HepG2 (cell line): ENCODE data around the gene TMEM198. TPM values are rescaled to one million over a fixed set of nuclear protein-coding genes. Genes with fewer than 3 reads are reported as not detected.

Experiments used
- ADNP ChIP-seq: sonication (generic); formaldehyde crosslinking; IDR thresholded peaks from 2 replicates; pipeline ENCODE4 v1.4.0; 2020; ENCODE audit warnings: missing genetic modification reagents
- CCAR2 ChIP-seq: fragments of 200-400 bp; formaldehyde crosslinking; optimal IDR thresholded peaks from 2 replicates; pipeline ENCODE3; 2018; ENCODE audit warnings: low read depth, mild to moderate bottlenecking, low read length, moderate library complexity
- GFI1 ChIP-seq: sonication (generic); formaldehyde crosslinking; IDR thresholded peaks from 2 replicates; pipeline ENCODE4 v1.5.0; 2020; ENCODE audit warnings: missing genetic modification reagents, mild to moderate bottlenecking, borderline replicate concordance
- GPN1 ChIP-seq: sonication (generic); formaldehyde crosslinking; IDR thresholded peaks from 2 replicates; pipeline ENCODE4 v1.5.1; 2020; ENCODE audit warnings: missing genetic modification reagents, borderline replicate concordance
- KDM4B ChIP-seq: sonication (generic); formaldehyde crosslinking; IDR thresholded peaks from 2 replicates; pipeline ENCODE4 v1.4.0; 2020; ENCODE audit warnings: missing genetic modification reagents
- NFIB ChIP-seq: sonication (generic); formaldehyde crosslinking; IDR thresholded peaks from 2 replicates; pipeline ENCODE4 v1.9.0; 2021; ENCODE audit warnings: missing genetic modification reagents, mild to moderate bottlenecking, borderline replicate concordance
- NFYB ChIP-seq: sonication (generic); formaldehyde crosslinking; IDR thresholded peaks from 2 replicates; pipeline ENCODE4 v1.4.0; 2020; ENCODE audit warnings: missing genetic modification reagents
- PHF20 ChIP-seq: sonication (generic); formaldehyde crosslinking; IDR thresholded peaks from 2 replicates; pipeline ENCODE4 v1.5.0; 2020; ENCODE audit warnings: mild to moderate bottlenecking, missing genetic modification reagents
- REST ChIP-seq, 2 experiments: IDR thresholded peaks; 2 replicates each; pipeline ENCODE4 v1.6.1; 2011 to 2012; ENCODE audit warnings: low read length in 2 of 2, borderline replicate concordance in 1 of 2, low read depth in 1 of 2, mild to moderate bottlenecking in 1 of 2, moderate library complexity in 1 of 2
- SCMH1 ChIP-seq: sonication (generic); formaldehyde crosslinking; IDR thresholded peaks from 2 replicates; pipeline ENCODE4 v1.9.0; 2021; ENCODE audit warnings: missing genetic modification reagents, mild to moderate bottlenecking, borderline replicate concordance
- U2AF1 ChIP-seq: fragments of 200-400 bp; formaldehyde crosslinking; optimal IDR thresholded peaks from 2 replicates; pipeline ENCODE3; 2017; ENCODE audit warnings: mild to moderate bottlenecking, low read depth, low read length
- YEATS2 ChIP-seq: sonication (generic); formaldehyde crosslinking; IDR thresholded peaks from 2 replicates; pipeline ENCODE4 v1.4.0; 2020; ENCODE audit warnings: missing genetic modification reagents, borderline replicate concordance
- ZFP37 ChIP-seq: sonication (generic); formaldehyde crosslinking; IDR thresholded peaks from 2 replicates; pipeline ENCODE4 v1.4.0; 2020; ENCODE audit warnings: missing genetic modification reagents, borderline replicate concordance
- ZNF20 ChIP-seq: sonication (generic); formaldehyde crosslinking; IDR thresholded peaks from 2 replicates; pipeline ENCODE4 v1.4.0; 2020; ENCODE audit warnings: mild to moderate bottlenecking, moderate library complexity, missing genetic modification reagents
- ZNF224 ChIP-seq: sonication (generic); formaldehyde crosslinking; IDR thresholded peaks from 2 replicates; pipeline ENCODE4 v1.5.0; 2020; ENCODE audit warnings: mild to moderate bottlenecking, missing genetic modification reagents
- ZNF33A ChIP-seq: sonication (generic); formaldehyde crosslinking; IDR thresholded peaks from 2 replicates; pipeline ENCODE4 v1.5.1; 2020; ENCODE audit warnings: missing genetic modification reagents, mild to moderate bottlenecking, moderate library complexity, borderline replicate concordance
- ZNF503 ChIP-seq: sonication (generic); formaldehyde crosslinking; IDR thresholded peaks from 2 replicates; pipeline ENCODE4 v1.4.0; 2020; ENCODE audit warnings: missing genetic modification reagents
- ZNF549 ChIP-seq: sonication (generic); formaldehyde crosslinking; IDR thresholded peaks from 2 replicates; pipeline ENCODE4 v1.5.0; 2020; ENCODE audit warnings: missing genetic modification reagents
- ZNF552 ChIP-seq: sonication (generic); formaldehyde crosslinking; IDR thresholded peaks from 2 replicates; pipeline ENCODE4 v1.9.0; 2022; ENCODE audit warnings: missing genetic modification reagents, mild to moderate bottlenecking, borderline replicate concordance
- ZNF605 ChIP-seq: sonication (generic); formaldehyde crosslinking; IDR thresholded peaks from 2 replicates; pipeline ENCODE4 v1.8.0; 2022; ENCODE audit warnings: mild to moderate bottlenecking, missing genetic modification reagents
- ZNF724P ChIP-seq: sonication (generic); formaldehyde crosslinking; IDR thresholded peaks from 2 replicates; pipeline ENCODE4 v1.8.0; 2022; ENCODE audit warnings: missing genetic modification reagents, borderline replicate concordance
- ZNF777 ChIP-seq: sonication (generic); formaldehyde crosslinking; IDR thresholded peaks from 2 replicates; pipeline ENCODE4 v1.4.0; 2020; ENCODE audit warnings: missing genetic modification reagents
- ZNF850 ChIP-seq: sonication (generic); formaldehyde crosslinking; conservative IDR thresholded peaks from 2 replicates; pipeline ENCODE4 v1.9.0; 2021; ENCODE audit warnings: mild to moderate bottlenecking, missing genetic modification reagents
- ZSCAN25 ChIP-seq: sonication (generic); formaldehyde crosslinking; IDR thresholded peaks from 2 replicates; pipeline ENCODE4 v1.8.0; 2022; ENCODE audit warnings: mild to moderate bottlenecking, missing genetic modification reagents
- polyA plus RNA-seq, 8 experiments: library from polyadenylated mRNA; depleted of rRNA in 3 of 8; stranded (reverse) in 7 of 8; unstranded in 1 of 8; fragments of >200 nt; fragmentation: Illumina TruSeq in 4 of 8; extraction: Trizol in 4 of 8; gene quantifications; 2 replicates each; pipeline versions ENCODE4 v1.2.1 to v1.2.3, GENCODE V29; 2011 to 2016; ENCODE audit warnings: low read depth in 4 of 8, missing spikeins in 1 of 8, mixed read lengths in 1 of 8; ENCODE audit not compliant: insufficient read depth in 1 of 8
- total RNA-seq, 5 experiments: library from RNA; depleted of rRNA; stranded (reverse); fragments of >200 nt; fragmentation: Illumina TruSeq; extraction: Trizol; gene quantifications; 2 replicates each; pipeline ENCODE4 v1.2.3, GENCODE V29; 2016; ENCODE audit warnings: low read depth in 1 of 5

Gene TMEM198
- total and polyA plus RNA-seq, 2 of the 13 experiments (the other 11 are each of a cell fraction or from before 2014, with no cell fraction given) = 17.3 to 23.5 TPM

GRCh38 chr2:219497495-219498279 lies 46.1 kb upstream of the TMEM198 start (continued):
- TF ChIP-seq ZNF503 (CRISPR knock-in tag) = no peak
- 0 out of 2 replicates have a peak, but pooled peaks have one; percentile 43 for TF ChIP-seq GFI1 (CRISPR knock-in tag)
- TF ChIP-seq ZNF552 (CRISPR knock-in tag) = peak; percentile 69; the same call in 1 of the 2 replicates
- no peak for TF ChIP-seq ZNF777 (CRISPR knock-in tag)
- TF ChIP-seq REST (IDR thresholded peaks at IDR 0.05; ENCODE audit: borderline replicate concordance in 1 of 2, low read depth in 1 of 2, low read length in 2 of 2) = no peak
- no peak for TF ChIP-seq GPN1 (CRISPR knock-in tag)
- no peak for TF ChIP-seq ADNP
- no peak for TF ChIP-seq PHF20 (CRISPR knock-in tag)
- TF ChIP-seq ZNF549 (CRISPR knock-in tag) = no peak; the same call in 1 of the 2 replicates
- no peak for TF ChIP-seq KDM4B (CRISPR knock-in tag)
- no peak for TF ChIP-seq ZNF850 (CRISPR knock-in tag)
- TF ChIP-seq NFYB (CRISPR knock-in tag) = no peak
- no peak for TF ChIP-seq ZFP37
- peak; percentile 56; the same call in 1 of the 2 replicates for TF ChIP-seq ZNF605 (CRISPR knock-in tag)
- TF ChIP-seq U2AF1 = no peak
- no peak for TF ChIP-seq ZSCAN25 (CRISPR knock-in tag)
- 0 out of 2 replicates have a peak, but pooled peaks have one; percentile 24 for TF ChIP-seq ZNF224 (CRISPR knock-in tag)
- 0 out of 2 replicates have a peak, but pooled peaks have one; percentile 93 for TF ChIP-seq NFIB (CRISPR knock-in tag)
- TF ChIP-seq YEATS2 (CRISPR knock-in tag) = no peak
- no peak for TF ChIP-seq ZNF20
- TF ChIP-seq CCAR2 = no peak
- TF ChIP-seq SCMH1 (CRISPR knock-in tag) = no peak
- TF ChIP-seq ZNF724P (CRISPR knock-in tag) = no peak; the same call in 1 of the 2 replicates
- no peak for TF ChIP-seq ZNF33A (CRISPR knock-in tag)
